HCT116 (cell line): ENCODE data around the gene CNTNAP5.

Experiments
- POLR2A ChIP-seq: IDR thresholded peaks from 2 replicates; pipeline ENCODE4 v1.7.0; 2011; ENCODE audit warnings: borderline replicate concordance; ENCODE audit not compliant: insufficient read depth, insufficient read length; ENCODE audit errors: extremely low read depth
- POLR2AphosphoS5 ChIP-seq: IDR thresholded peaks from 2 replicates; pipeline ENCODE4 v1.6.1; 2011; ENCODE audit warnings: mild to moderate bottlenecking, low read depth, low read length, moderate library complexity
- ZNF274 ChIP-seq: fragments of 200-500 bp; sonication (Bioruptor generic); IDR thresholded peaks from 2 replicates; pipeline ENCODE4 v1.6.1; 2014; ENCODE audit warnings: mild to moderate bottlenecking, low read depth, low read length, inconsistent platforms
- TF ChIP-seq, protein P1 (sequence below): IDR thresholded peaks from 2 replicates; pipeline ENCODE4 v1.6.1; 2012
- TF ChIP-seq, protein P2 (sequence below), 3 experiments: fragments of 200-600 bp in 1 of 3; sonication (generic) in 1 of 3; IDR thresholded peaks in 2 of 3; conservative IDR thresholded peaks in 1 of 3; 2 replicates each; pipeline ENCODE4 v1.5.1; 2012 to 2017; ENCODE audit warnings: low read depth in 2 of 3, low read length in 2 of 3, antibody characterized with exemption in 1 of 3, borderline replicate concordance in 1 of 3, control low read depth in 1 of 3, mild to moderate bottlenecking in 1 of 3, mixed read lengths in 1 of 3, mixed run types in 1 of 3, moderate library complexity in 1 of 3; ENCODE audit not compliant: insufficient read depth in 1 of 3
- TF ChIP-seq, protein P3 (sequence below): IDR thresholded peaks from 2 replicates; pipeline ENCODE4 v1.6.1; 2012; ENCODE audit warnings: low read depth
- TF ChIP-seq, protein P4 (sequence below): IDR thresholded peaks from 2 replicates; pipeline ENCODE4 v1.6.1; 2011; ENCODE audit warnings: mild to moderate bottlenecking, low read length, moderate library complexity; ENCODE audit not compliant: insufficient replicate concordance; ENCODE audit errors: extremely low read depth

DNA sequence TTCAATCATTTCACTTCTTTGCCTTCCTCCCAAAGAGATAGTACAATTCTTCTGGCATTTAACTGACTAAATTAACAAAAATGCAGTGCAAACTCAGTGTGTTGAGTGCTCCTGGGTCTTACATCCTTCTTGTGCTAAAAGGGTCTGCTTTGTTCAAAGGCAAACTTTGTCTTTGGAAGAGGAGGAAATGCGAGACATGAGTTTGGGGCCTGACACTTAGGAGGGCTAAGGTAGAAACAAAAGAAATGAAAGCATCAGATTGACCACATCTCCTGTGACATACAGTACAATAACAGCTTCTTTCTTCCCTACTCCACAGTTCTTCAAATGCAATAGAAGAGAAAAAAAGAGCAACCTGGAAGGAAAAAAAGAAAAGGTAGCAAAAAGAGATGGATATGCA, 161.7 kb downstream of the CNTNAP5 start:
- TF ChIP-seq, protein P1, sequence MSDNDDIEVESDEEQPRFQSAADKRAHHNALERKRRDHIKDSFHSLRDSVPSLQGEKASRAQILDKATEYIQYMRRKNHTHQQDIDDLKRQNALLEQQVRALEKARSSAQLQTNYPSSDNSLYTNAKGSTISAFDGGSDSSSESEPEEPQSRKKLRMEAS, result no peak
- TF ChIP-seq, protein P2, sequence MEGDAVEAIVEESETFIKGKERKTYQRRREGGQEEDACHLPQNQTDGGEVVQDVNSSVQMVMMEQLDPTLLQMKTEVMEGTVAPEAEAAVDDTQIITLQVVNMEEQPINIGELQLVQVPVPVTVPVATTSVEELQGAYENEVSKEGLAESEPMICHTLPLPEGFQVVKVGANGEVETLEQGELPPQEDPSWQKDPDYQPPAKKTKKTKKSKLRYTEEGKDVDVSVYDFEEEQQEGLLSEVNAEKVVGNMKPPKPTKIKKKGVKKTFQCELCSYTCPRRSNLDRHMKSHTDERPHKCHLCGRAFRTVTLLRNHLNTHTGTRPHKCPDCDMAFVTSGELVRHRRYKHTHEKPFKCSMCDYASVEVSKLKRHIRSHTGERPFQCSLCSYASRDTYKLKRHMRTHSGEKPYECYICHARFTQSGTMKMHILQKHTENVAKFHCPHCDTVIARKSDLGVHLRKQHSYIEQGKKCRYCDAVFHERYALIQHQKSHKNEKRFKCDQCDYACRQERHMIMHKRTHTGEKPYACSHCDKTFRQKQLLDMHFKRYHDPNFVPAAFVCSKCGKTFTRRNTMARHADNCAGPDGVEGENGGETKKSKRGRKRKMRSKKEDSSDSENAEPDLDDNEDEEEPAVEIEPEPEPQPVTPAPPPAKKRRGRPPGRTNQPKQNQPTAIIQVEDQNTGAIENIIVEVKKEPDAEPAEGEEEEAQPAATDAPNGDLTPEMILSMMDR (IDR thresholded peaks at IDR 0.05 in 2 of 3, conservative IDR thresholded peaks at IDR 0.05 in 1 of 3; ENCODE audit: borderline replicate concordance in 1 of 3, insufficient read depth in 1 of 3, low read depth in 2 of 3, low read length in 2 of 3), result no peak
- TF ChIP-seq POLR2A (no peak), ZNF274 (no peak), POLR2AphosphoS5 (no peak)
- TF ChIP-seq, protein P3, sequence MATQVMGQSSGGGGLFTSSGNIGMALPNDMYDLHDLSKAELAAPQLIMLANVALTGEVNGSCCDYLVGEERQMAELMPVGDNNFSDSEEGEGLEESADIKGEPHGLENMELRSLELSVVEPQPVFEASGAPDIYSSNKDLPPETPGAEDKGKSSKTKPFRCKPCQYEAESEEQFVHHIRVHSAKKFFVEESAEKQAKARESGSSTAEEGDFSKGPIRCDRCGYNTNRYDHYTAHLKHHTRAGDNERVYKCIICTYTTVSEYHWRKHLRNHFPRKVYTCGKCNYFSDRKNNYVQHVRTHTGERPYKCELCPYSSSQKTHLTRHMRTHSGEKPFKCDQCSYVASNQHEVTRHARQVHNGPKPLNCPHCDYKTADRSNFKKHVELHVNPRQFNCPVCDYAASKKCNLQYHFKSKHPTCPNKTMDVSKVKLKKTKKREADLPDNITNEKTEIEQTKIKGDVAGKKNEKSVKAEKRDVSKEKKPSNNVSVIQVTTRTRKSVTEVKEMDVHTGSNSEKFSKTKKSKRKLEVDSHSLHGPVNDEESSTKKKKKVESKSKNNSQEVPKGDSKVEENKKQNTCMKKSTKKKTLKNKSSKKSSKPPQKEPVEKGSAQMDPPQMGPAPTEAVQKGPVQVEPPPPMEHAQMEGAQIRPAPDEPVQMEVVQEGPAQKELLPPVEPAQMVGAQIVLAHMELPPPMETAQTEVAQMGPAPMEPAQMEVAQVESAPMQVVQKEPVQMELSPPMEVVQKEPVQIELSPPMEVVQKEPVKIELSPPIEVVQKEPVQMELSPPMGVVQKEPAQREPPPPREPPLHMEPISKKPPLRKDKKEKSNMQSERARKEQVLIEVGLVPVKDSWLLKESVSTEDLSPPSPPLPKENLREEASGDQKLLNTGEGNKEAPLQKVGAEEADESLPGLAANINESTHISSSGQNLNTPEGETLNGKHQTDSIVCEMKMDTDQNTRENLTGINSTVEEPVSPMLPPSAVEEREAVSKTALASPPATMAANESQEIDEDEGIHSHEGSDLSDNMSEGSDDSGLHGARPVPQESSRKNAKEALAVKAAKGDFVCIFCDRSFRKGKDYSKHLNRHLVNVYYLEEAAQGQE, result no peak
- TF ChIP-seq, protein P4, sequence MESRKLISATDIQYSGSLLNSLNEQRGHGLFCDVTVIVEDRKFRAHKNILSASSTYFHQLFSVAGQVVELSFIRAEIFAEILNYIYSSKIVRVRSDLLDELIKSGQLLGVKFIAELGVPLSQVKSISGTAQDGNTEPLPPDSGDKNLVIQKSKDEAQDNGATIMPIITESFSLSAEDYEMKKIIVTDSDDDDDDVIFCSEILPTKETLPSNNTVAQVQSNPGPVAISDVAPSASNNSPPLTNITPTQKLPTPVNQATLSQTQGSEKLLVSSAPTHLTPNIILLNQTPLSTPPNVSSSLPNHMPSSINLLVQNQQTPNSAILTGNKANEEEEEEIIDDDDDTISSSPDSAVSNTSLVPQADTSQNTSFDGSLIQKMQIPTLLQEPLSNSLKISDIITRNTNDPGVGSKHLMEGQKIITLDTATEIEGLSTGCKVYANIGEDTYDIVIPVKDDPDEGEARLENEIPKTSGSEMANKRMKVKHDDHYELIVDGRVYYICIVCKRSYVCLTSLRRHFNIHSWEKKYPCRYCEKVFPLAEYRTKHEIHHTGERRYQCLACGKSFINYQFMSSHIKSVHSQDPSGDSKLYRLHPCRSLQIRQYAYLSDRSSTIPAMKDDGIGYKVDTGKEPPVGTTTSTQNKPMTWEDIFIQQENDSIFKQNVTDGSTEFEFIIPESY, result no peak
